ENCODE measurements around the gene STIP1. TPM values are rescaled to one million over a fixed set of nuclear protein-coding genes. Genes with fewer than 3 reads are reported as not detected.
"Not testable (repeated sequence)": the region's sequence is repeated elsewhere in the genome, so short reads cannot be mapped to it uniquely, and the experiment has no call there.

The STIP1 gene
- total and polyA plus RNA-seq, 5 donors, result 93.0 to 170 (median 99.7) TPM

- H3K9me3 ChIP-seq (ENCODE audit: control insufficient read depth, low read length), result no peaks in the 10 kb centered on the region
- WGBS, result 83% methylated on average over 11 of the region's 11 CpGs
- H3K27ac ChIP-seq (ENCODE audit: low read length), result peak overlapping the region; percentile 89
- DNase-seq, result peak in 2 of 3 donors; percentile 55 to 62
- H3K27me3 ChIP-seq (ENCODE audit: control insufficient read depth, insufficient read depth), result no peaks in the 10 kb centered on the region
- H3K4me3 ChIP-seq (ENCODE audit: low read length), result peak overlapping the region; percentile 49
- no peak for ATAC-seq
- H3K4me1 ChIP-seq (ENCODE audit: control insufficient read depth, insufficient read depth, low read length), result peaks cover 7% of the 10 kb centered on the region
- intact Hi-C loops (cut with DNase I), result loop anchor here in 1 of 4 donors (5.0 kb wide), 1 partner anchor 62 kb away; the partner anchor contains the start of gene CATSPERZ
Measured at GRCh38 chr11:64239662-64240434, 53.9 kb downstream of the STIP1 start.

GRCh38 chr11:64240435-64241240 lies 54.7 kb downstream of the STIP1 start, which contains the start of gene FKBP2:
FKBP2 (plus strand) TSS chr11:64241095; CDS start chr11:64242388, 1,293 bp downstream.
- ATAC-seq (peak; percentile 79 to 81), DNase-seq (peak; percentile 98 to 99 (median 99))
- Histone ChIP-seq H3K4me1 (ENCODE audit: control insufficient read depth, insufficient read depth, low read length) (peaks cover 7% of the 10 kb centered on the region), H3K4me3 (ENCODE audit: low read length) (peak within 1 kb of the TSS; percentile 81), H3K9me3 (ENCODE audit: control insufficient read depth, low read length) (no peaks in the 10 kb centered on the region), H3K27ac (ENCODE audit: low read length) (peak within 1 kb of the TSS; percentile 89), H3K27me3 (ENCODE audit: control insufficient read depth, insufficient read depth) (no peaks in the 10 kb centered on the region)
- WGBS, result 2% methylated on average over 58 of the region's 58 CpGs
- intact Hi-C loops (cut with DNase I), result no loop called here

- Histone ChIP-seq H3K4me3 (ENCODE audit: low read length) (peak overlapping the region; percentile 49), H3K27me3 (ENCODE audit: control insufficient read depth, insufficient read depth) (no peaks in the 10 kb centered on the region), H3K27ac (ENCODE audit: low read length) (peak overlapping the region; percentile 89), H3K9me3 (ENCODE audit: control insufficient read depth, low read length) (no peaks in the 10 kb centered on the region), H3K4me1 (ENCODE audit: control insufficient read depth, insufficient read depth, low read length) (peaks cover 7% of the 10 kb centered on the region)
- under 1% methylated on average over 24 of the region's 24 CpGs for WGBS
- ATAC-seq (peak; percentile 88 to 91), DNase-seq (peak; percentile 100)
- intact Hi-C loops (cut with DNase I), result no loop called here
Measured at GRCh38 chr11:64241241-64241490, 55.2 kb downstream of the STIP1 start.

GRCh38 chr11:64241491-64242374 lies 55.8 kb downstream of the STIP1 start:
- no peaks in the 10 kb centered on the region for H3K9me3 ChIP-seq (ENCODE audit: control insufficient read depth, low read length)
- H3K27ac ChIP-seq (ENCODE audit: low read length), result peak overlapping the region; percentile 59
- intact Hi-C loops (cut with DNase I), result no loop called here
- no peaks in the 10 kb centered on the region for H3K27me3 ChIP-seq (ENCODE audit: control insufficient read depth, insufficient read depth)
- WGBS, result under 1% methylated on average over 63 of the region's 63 CpGs
- peaks cover 7% of the 10 kb centered on the region for H3K4me1 ChIP-seq (ENCODE audit: control insufficient read depth, insufficient read depth, low read length)
- peak overlapping the region; percentile 81 for H3K4me3 ChIP-seq (ENCODE audit: low read length)
- peak; percentile 5 to 29 for ATAC-seq
- peak in 1 of 3 donors; percentile 72 for DNase-seq

GRCh38 chr11:64243236-64243854 lies 57.4 kb downstream of the STIP1 start:
- intact Hi-C loops (cut with DNase I), result no loop called here
- Histone ChIP-seq H3K4me3 (ENCODE audit: low read length) (no peak overlapping the region), H3K4me1 (ENCODE audit: control insufficient read depth, insufficient read depth, low read length) (peaks cover 7% of the 10 kb centered on the region), H3K9me3 (ENCODE audit: control insufficient read depth, low read length) (no peaks in the 10 kb centered on the region), H3K27me3 (ENCODE audit: control insufficient read depth, insufficient read depth) (no peaks in the 10 kb centered on the region), H3K27ac (ENCODE audit: low read length) (no peak overlapping the region)
- DNase-seq (peak in 1 of 3 donors; percentile 73), ATAC-seq (no peak)
- 84% methylated on average over 8 of the region's 8 CpGs for WGBS

GRCh38 chr11:64244107-64244506 lies 58.1 kb downstream of the STIP1 start:
- no peaks in the 10 kb centered on the region for H3K9me3 ChIP-seq (ENCODE audit: control insufficient read depth, low read length)
- intact Hi-C loops (cut with DNase I), result no loop called here
- H3K27me3 ChIP-seq (ENCODE audit: control insufficient read depth, insufficient read depth), result no peaks in the 10 kb centered on the region
- H3K4me3 ChIP-seq (ENCODE audit: low read length), result no peak overlapping the region
- ATAC-seq, result no peak
- WGBS, result 57% methylated on average over 5 of the region's 5 CpGs
- DNase-seq, result no peak
- H3K27ac ChIP-seq (ENCODE audit: low read length), result no peak overlapping the region
- H3K4me1 ChIP-seq (ENCODE audit: control insufficient read depth, insufficient read depth, low read length), result peaks cover 7% of the 10 kb centered on the region

- intact Hi-C loops (cut with DNase I), result no loop called here
- 39% methylated on average over 6 of the region's 6 CpGs for WGBS
- H3K4me3 ChIP-seq (ENCODE audit: low read length), result no peak overlapping the region
- DNase-seq (no peak), ATAC-seq (no peak)
- H3K27me3 ChIP-seq (ENCODE audit: control insufficient read depth, insufficient read depth), result no peaks in the 10 kb centered on the region
- H3K9me3 ChIP-seq (ENCODE audit: control insufficient read depth, low read length), result no peaks in the 10 kb centered on the region
- H3K4me1 ChIP-seq (ENCODE audit: control insufficient read depth, insufficient read depth, low read length), result peaks cover 7% of the 10 kb centered on the region
- peak overlapping the region; percentile 65 for H3K27ac ChIP-seq (ENCODE audit: low read length)
Measured at GRCh38 chr11:64244966-64245365, 59.0 kb downstream of the STIP1 start.

- no peak for ATAC-seq
- 9% methylated on average over 6 of the region's 6 CpGs for WGBS
- peak; percentile 53 to 82 (median 77) for DNase-seq
- H3K27me3 ChIP-seq (ENCODE audit: control insufficient read depth, insufficient read depth), result no peaks in the 10 kb centered on the region
- H3K27ac ChIP-seq (ENCODE audit: low read length), result peak overlapping the region; percentile 65
- H3K4me3 ChIP-seq (ENCODE audit: low read length), result peak overlapping the region; percentile 49
- intact Hi-C loops (cut with DNase I), result no loop called here
- no peaks in the 10 kb centered on the region for H3K9me3 ChIP-seq (ENCODE audit: control insufficient read depth, low read length)
- peaks cover 5% of the 10 kb centered on the region for H3K4me1 ChIP-seq (ENCODE audit: control insufficient read depth, insufficient read depth, low read length)
Measured at GRCh38 chr11:64245401-64245796, 59.4 kb downstream of the STIP1 start.

- Histone ChIP-seq H3K27ac (ENCODE audit: low read length) (peak overlapping the region; percentile 65), H3K9me3 (ENCODE audit: control insufficient read depth, low read length) (no peaks in the 10 kb centered on the region), H3K4me1 (ENCODE audit: control insufficient read depth, insufficient read depth, low read length) (peaks cover 4% of the 10 kb centered on the region), H3K27me3 (ENCODE audit: control insufficient read depth, insufficient read depth) (no peaks in the 10 kb centered on the region), H3K4me3 (ENCODE audit: low read length) (peak overlapping the region; percentile 49)
- intact Hi-C loops (cut with DNase I), result no loop called here
- ATAC-seq, result peak in 1 of 2 donors; percentile 1
- peak; percentile 82 to 90 (median 88) for DNase-seq
- WGBS, result 1% methylated on average over 46 of the region's 46 CpGs
Measured at GRCh38 chr11:64245797-64246620, 60.0 kb downstream of the STIP1 start.

- intact Hi-C loops (cut with DNase I); H3K9me3 ChIP-seq (ENCODE audit: control insufficient read depth, low read length); DNase-seq; H3K4me1 ChIP-seq (ENCODE audit: control insufficient read depth, insufficient read depth, low read length); H3K27ac ChIP-seq (ENCODE audit: low read length); ATAC-seq; H3K27me3 ChIP-seq (ENCODE audit: control insufficient read depth, insufficient read depth): not testable (repeated sequence)
- H3K4me3 ChIP-seq (ENCODE audit: low read length), result peak overlapping the region; percentile 49
- 2% methylated on average over 39 of the region's 43 CpGs for WGBS
Measured at GRCh38 chr11:64246621-64246870, 60.6 kb downstream of the STIP1 start.

Measured in right cardiac atrium (tissue), 5 donors.